GM23338 (cell line): Measurements from ENCODE around the gene DYNC2H1. TPM values are rescaled to one million over a fixed set of nuclear protein-coding genes. Genes with fewer than 3 reads are reported as not detected.

Source experiments
- ATAC-seq: fragments of 200-7000 bp; cut with Tn5 transposase; 3 replicates; pipeline ENCODE4 v1.9.1; 2020
- DNase-seq: peaks from one replicate; pipeline ENCODE4 v3.0.0-alpha.2; 2015; ENCODE audit warnings: low spot score
- H2AFZ ChIP-seq: fragments of 200-600 bp; sonication (generic); 2 replicates; pipeline ENCODE4 v1.8.0; 2016; ENCODE audit warnings: antibody characterized with exemption, mild to moderate bottlenecking, moderate library complexity
- H3F3A ChIP-seq: fragments of 200-600 bp; sonication (generic); replicated peaks from 2 replicates; pipeline ENCODE4 v1.8.0; 2017; ENCODE audit warnings: antibody characterized with exemption, mixed run types, low read depth
- H3K27ac ChIP-seq: fragments of 200-600 bp; sonication (generic); 2 replicates; pipeline ENCODE4 v1.6.1; 2016; ENCODE audit warnings: low read depth
- H3K27me3 ChIP-seq: fragments of 200-600 bp; sonication (generic); 2 replicates; pipeline ENCODE4 v1.8.0; 2016; ENCODE audit warnings: mild to moderate bottlenecking, mixed run types, moderate library complexity; ENCODE audit not compliant: insufficient read depth
- H3K36me3 ChIP-seq: fragments of 200-600 bp; sonication (generic); 2 replicates; pipeline ENCODE4 v1.8.0; 2016; ENCODE audit warnings: mild to moderate bottlenecking; ENCODE audit not compliant: insufficient read depth
- H3K4me1 ChIP-seq: fragments of 200-600 bp; sonication (generic); 2 replicates; pipeline ENCODE4 v1.8.0; 2016; ENCODE audit warnings: mild to moderate bottlenecking, moderate library complexity; ENCODE audit not compliant: insufficient read depth
- H3K4me2 ChIP-seq: fragments of 200-600 bp; sonication (generic); 2 replicates; pipeline ENCODE4 v1.7.1; 2017; ENCODE audit warnings: mixed run types
- H3K4me3 ChIP-seq: fragments of 200-600 bp; sonication (generic); 2 replicates; pipeline ENCODE4 v1.6.1; 2016; ENCODE audit warnings: mixed run types
- H3K79me2 ChIP-seq: fragments of 200-600 bp; sonication (generic); replicated peaks from 2 replicates; pipeline ENCODE4 v1.8.0; 2017; ENCODE audit warnings: mild to moderate bottlenecking; ENCODE audit not compliant: insufficient read depth
- H3K9me2 ChIP-seq: fragments of 200-600 bp; sonication (generic); 2 replicates; pipeline ENCODE4 v1.8.0; 2017; ENCODE audit not compliant: insufficient read depth
- H4K20me1 ChIP-seq: fragments of 200-600 bp; sonication (generic); replicated peaks from 2 replicates; pipeline ENCODE4 v1.8.0; 2017; ENCODE audit warnings: mild to moderate bottlenecking; ENCODE audit not compliant: insufficient read depth
- H3K27ac Mint-ChIP-seq: 2 replicates; pipeline ENCODE4 v1.8.0; 2020; ENCODE audit warnings: inconsistent platforms, mild to moderate bottlenecking, moderate library complexity, mixed read lengths
- H3K27me3 Mint-ChIP-seq: 3 replicates; pipeline ENCODE4 v1.8.0; 2022; ENCODE audit warnings: low read depth, mild to moderate bottlenecking, moderate library complexity, mixed read lengths, inconsistent platforms; ENCODE audit not compliant: insufficient read depth, poor library complexity
- H3K36me3 Mint-ChIP-seq: 3 replicates; pipeline ENCODE4 v1.8.0; 2021; ENCODE audit warnings: low read depth, mild to moderate bottlenecking, inconsistent platforms, moderate library complexity, mixed read lengths
- H3K4me1 Mint-ChIP-seq: 3 replicates; pipeline ENCODE4 v1.8.0; 2020; ENCODE audit warnings: mild to moderate bottlenecking, inconsistent platforms, mixed read lengths
- H3K4me3 Mint-ChIP-seq: 3 replicates; pipeline ENCODE4 v1.8.0; 2021; ENCODE audit warnings: moderate library complexity, mild to moderate bottlenecking, inconsistent platforms, mixed read lengths
- H3K9me3 Mint-ChIP-seq: 3 replicates; pipeline ENCODE4 v1.8.0; 2020; ENCODE audit warnings: moderate library complexity, mild to moderate bottlenecking, inconsistent platforms, mixed read lengths
- CREB1 ChIP-seq: fragments of 250-450 bp; sonication (Bioruptor Pico); IDR thresholded peaks from 2 replicates; pipeline ENCODE4 v1.5.0; 2020; ENCODE audit warnings: low read depth, mild to moderate bottlenecking, moderate library complexity
- ETS1 ChIP-seq: IDR thresholded peaks from 2 replicates; pipeline ENCODE4 v1.6.1; 2016; ENCODE audit warnings: antibody characterized with exemption
- EZH2 ChIP-seq: fragments of 200-600 bp; sonication (generic); IDR thresholded peaks from one replicate; pipeline ENCODE4 v1.8.0; 2017; ENCODE audit warnings: antibody characterized with exemption, mild to moderate bottlenecking, low read depth; ENCODE audit not compliant: unreplicated experiment
- EZH2phosphoT487 ChIP-seq: fragments of 200-600 bp; sonication (generic); IDR thresholded peaks from one replicate; pipeline ENCODE4 v1.8.1; 2018; ENCODE audit warnings: antibody characterized with exemption; ENCODE audit not compliant: unreplicated experiment
- JUNB ChIP-seq: IDR thresholded peaks from one replicate; pipeline ENCODE4 v1.6.1; 2016; ENCODE audit warnings: antibody characterized with exemption; ENCODE audit not compliant: unreplicated experiment
- NANOG ChIP-seq: IDR thresholded peaks from 2 replicates; pipeline ENCODE4 v1.6.1; 2016; ENCODE audit warnings: antibody characterized with exemption, borderline replicate concordance
- POLR2AphosphoS5 ChIP-seq: IDR thresholded peaks from 2 replicates; pipeline ENCODE4 v1.6.1; 2016; ENCODE audit warnings: antibody characterized with exemption, low read depth
- REST ChIP-seq: IDR thresholded peaks from one replicate; pipeline ENCODE4 v1.6.1; 2018; ENCODE audit warnings: antibody characterized with exemption; ENCODE audit not compliant: unreplicated experiment
- STAT1 ChIP-seq: IDR thresholded peaks from one replicate; pipeline ENCODE4 v1.6.1; 2016; ENCODE audit warnings: antibody characterized with exemption; ENCODE audit not compliant: unreplicated experiment
- ZNF114 ChIP-seq: fragments of 250-450 bp; sonication (Bioruptor Pico); IDR thresholded peaks from 2 replicates; pipeline ENCODE4 v1.5.0; 2020; ENCODE audit warnings: mild to moderate bottlenecking, moderate library complexity
- ZNF331 ChIP-seq: fragments of 250-450 bp; sonication (Bioruptor Pico); IDR thresholded peaks from 2 replicates; pipeline ENCODE4 v1.5.0; 2020; ENCODE audit warnings: low read depth, mild to moderate bottlenecking, moderate library complexity
- polyA plus RNA-seq: library from polyadenylated mRNA; unstranded; fragments of >200 nt; fragmentation: Nextera tagmentation; extraction: Ambion mirVana; gene quantifications from 2 replicates; pipeline ENCODE4 v1.2.1, GENCODE V29; 2016
- total RNA-seq: library from RNA; depleted of rRNA; stranded (reverse); fragments of >200 nt; shearing (Covaris generic); gene quantifications from 2 replicates; pipeline ENCODE4 v1.2.3, GENCODE V29; 2014
- TF ChIP-seq, protein P1 (sequence below): fragments of 250-450 bp; sonication (Bioruptor Pico); IDR thresholded peaks from 2 replicates; pipeline ENCODE4 v1.5.0; 2020; ENCODE audit warnings: mild to moderate bottlenecking, moderate library complexity
- TF ChIP-seq, protein P2 (sequence below), 2 experiments: fragments of 200-600 bp in 1 of 2; sonication (generic) in 1 of 2; conservative IDR thresholded peaks; 2 replicates each; pipeline versions ENCODE4 v1.5.1 to v1.6.1; 2016 to 2017; ENCODE audit warnings: antibody characterized with exemption in 2 of 2, low read depth in 2 of 2, mild to moderate bottlenecking in 2 of 2, moderate library complexity in 1 of 2

The DYNC2H1 gene
- total and polyA plus RNA-seq, 2 experiments from 2014 or later: 19.3 to 22.5 TPM

GRCh38 chr11:103453126-103453525, 343.9 kb downstream of the DYNC2H1 start:
- Mint-ChIP-seq H3K36me3 (no peaks in the 10 kb centered on the region), H3K9me3 (no peaks in the 10 kb centered on the region), H3K4me3 (no peak overlapping the region), H3K27me3 (no peaks in the 10 kb centered on the region), H3K27ac (no peak overlapping the region), H3K4me1 (peaks cover 13% of the 10 kb centered on the region; the same call in 2 of the 3 replicates)
- no peak overlapping the region for H3K27ac ChIP-seq
- no peaks in the 10 kb centered on the region for H3K79me2 ChIP-seq
- no peak overlapping the region for H3K4me3 ChIP-seq
- no peaks in the 10 kb centered on the region for H4K20me1 ChIP-seq
- H3F3A ChIP-seq: no peaks in the 10 kb centered on the region
- DNase-seq (no peak), ATAC-seq (no peak)
- no peaks in the 10 kb centered on the region for H3K27me3 ChIP-seq
- H3K4me2 ChIP-seq: no peak overlapping the region
- H3K36me3 ChIP-seq: no peaks in the 10 kb centered on the region
- TF ChIP-seq ZNF114 (CRISPR knock-in tag): no peak
- TF ChIP-seq REST: no peak
- no peak for TF ChIP-seq POLR2AphosphoS5
- TF ChIP-seq EZH2: no peak
- TF ChIP-seq EZH2phosphoT487: no peak
- TF ChIP-seq ETS1: no peak
- TF ChIP-seq ZNF331 (CRISPR knock-in tag): no peak
- TF ChIP-seq, protein P1, sequence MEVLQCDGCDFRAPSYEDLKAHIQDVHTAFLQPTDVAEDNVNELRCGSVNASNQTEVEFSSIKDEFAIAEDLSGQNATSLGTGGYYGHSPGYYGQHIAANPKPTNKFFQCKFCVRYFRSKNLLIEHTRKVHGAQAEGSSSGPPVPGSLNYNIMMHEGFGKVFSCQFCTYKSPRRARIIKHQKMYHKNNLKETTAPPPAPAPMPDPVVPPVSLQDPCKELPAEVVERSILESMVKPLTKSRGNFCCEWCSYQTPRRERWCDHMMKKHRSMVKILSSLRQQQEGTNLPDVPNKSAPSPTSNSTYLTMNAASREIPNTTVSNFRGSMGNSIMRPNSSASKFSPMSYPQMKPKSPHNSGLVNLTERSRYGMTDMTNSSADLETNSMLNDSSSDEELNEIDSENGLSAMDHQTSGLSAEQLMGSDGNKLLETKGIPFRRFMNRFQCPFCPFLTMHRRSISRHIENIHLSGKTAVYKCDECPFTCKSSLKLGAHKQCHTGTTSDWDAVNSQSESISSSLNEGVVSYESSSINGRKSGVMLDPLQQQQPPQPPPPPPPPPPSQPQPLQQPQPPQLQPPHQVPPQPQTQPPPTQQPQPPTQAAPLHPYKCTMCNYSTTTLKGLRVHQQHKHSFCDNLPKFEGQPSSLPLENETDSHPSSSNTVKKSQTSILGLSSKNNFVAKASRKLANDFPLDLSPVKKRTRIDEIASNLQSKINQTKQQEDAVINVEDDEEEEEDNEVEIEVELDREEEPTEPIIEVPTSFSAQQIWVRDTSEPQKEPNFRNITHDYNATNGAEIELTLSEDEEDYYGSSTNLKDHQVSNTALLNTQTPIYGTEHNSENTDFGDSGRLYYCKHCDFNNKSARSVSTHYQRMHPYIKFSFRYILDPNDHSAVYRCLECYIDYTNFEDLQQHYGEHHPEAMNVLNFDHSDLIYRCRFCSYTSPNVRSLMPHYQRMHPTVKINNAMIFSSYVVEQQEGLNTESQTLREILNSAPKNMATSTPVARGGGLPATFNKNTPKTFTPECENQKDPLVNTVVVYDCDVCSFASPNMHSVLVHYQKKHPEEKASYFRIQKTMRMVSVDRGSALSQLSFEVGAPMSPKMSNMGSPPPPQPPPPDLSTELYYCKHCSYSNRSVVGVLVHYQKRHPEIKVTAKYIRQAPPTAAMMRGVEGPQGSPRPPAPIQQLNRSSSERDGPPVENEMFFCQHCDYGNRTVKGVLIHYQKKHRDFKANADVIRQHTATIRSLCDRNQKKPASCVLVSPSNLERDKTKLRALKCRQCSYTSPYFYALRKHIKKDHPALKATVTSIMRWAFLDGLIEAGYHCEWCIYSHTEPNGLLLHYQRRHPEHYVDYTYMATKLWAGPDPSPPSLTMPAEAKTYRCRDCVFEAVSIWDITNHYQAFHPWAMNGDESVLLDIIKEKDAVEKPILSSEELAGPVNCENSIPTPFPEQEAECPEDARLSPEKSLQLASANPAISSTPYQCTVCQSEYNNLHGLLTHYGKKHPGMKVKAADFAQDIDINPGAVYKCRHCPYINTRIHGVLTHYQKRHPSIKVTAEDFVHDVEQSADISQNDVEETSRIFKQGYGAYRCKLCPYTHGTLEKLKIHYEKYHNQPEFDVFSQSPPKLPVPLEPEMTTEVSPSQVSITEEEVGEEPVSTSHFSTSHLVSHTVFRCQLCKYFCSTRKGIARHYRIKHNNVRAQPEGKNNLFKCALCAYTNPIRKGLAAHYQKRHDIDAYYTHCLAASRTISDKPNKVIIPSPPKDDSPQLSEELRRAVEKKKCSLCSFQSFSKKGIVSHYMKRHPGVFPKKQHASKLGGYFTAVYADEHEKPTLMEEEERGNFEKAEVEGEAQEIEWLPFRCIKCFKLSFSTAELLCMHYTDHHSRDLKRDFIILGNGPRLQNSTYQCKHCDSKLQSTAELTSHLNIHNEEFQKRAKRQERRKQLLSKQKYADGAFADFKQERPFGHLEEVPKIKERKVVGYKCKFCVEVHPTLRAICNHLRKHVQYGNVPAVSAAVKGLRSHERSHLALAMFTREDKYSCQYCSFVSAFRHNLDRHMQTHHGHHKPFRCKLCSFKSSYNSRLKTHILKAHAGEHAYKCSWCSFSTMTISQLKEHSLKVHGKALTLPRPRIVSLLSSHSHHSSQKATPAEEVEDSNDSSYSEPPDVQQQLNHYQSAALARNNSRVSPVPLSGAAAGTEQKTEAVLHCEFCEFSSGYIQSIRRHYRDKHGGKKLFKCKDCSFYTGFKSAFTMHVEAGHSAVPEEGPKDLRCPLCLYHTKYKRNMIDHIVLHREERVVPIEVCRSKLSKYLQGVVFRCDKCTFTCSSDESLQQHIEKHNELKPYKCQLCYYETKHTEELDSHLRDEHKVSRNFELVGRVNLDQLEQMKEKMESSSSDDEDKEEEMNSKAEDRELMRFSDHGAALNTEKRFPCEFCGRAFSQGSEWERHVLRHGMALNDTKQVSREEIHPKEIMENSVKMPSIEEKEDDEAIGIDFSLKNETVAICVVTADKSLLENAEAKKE: no peak
- TF ChIP-seq JUNB: no peak
- TF ChIP-seq NANOG: no peak
- no peak for TF ChIP-seq STAT1
- no peak for TF ChIP-seq CREB1 (CRISPR knock-in tag)
- TF ChIP-seq, protein P2, sequence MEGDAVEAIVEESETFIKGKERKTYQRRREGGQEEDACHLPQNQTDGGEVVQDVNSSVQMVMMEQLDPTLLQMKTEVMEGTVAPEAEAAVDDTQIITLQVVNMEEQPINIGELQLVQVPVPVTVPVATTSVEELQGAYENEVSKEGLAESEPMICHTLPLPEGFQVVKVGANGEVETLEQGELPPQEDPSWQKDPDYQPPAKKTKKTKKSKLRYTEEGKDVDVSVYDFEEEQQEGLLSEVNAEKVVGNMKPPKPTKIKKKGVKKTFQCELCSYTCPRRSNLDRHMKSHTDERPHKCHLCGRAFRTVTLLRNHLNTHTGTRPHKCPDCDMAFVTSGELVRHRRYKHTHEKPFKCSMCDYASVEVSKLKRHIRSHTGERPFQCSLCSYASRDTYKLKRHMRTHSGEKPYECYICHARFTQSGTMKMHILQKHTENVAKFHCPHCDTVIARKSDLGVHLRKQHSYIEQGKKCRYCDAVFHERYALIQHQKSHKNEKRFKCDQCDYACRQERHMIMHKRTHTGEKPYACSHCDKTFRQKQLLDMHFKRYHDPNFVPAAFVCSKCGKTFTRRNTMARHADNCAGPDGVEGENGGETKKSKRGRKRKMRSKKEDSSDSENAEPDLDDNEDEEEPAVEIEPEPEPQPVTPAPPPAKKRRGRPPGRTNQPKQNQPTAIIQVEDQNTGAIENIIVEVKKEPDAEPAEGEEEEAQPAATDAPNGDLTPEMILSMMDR (conservative IDR thresholded peaks at IDR 0.05; ENCODE audit: low read depth in 2 of 2): no peak
- H3K4me1 ChIP-seq: peaks cover 10% of the 10 kb centered on the region; the same call in 1 of the 2 replicates
- no peak overlapping the region for H2AFZ ChIP-seq
- no peaks in the 10 kb centered on the region for H3K9me2 ChIP-seq
